ENCODE data around the gene TSPAN9.

DNA sequence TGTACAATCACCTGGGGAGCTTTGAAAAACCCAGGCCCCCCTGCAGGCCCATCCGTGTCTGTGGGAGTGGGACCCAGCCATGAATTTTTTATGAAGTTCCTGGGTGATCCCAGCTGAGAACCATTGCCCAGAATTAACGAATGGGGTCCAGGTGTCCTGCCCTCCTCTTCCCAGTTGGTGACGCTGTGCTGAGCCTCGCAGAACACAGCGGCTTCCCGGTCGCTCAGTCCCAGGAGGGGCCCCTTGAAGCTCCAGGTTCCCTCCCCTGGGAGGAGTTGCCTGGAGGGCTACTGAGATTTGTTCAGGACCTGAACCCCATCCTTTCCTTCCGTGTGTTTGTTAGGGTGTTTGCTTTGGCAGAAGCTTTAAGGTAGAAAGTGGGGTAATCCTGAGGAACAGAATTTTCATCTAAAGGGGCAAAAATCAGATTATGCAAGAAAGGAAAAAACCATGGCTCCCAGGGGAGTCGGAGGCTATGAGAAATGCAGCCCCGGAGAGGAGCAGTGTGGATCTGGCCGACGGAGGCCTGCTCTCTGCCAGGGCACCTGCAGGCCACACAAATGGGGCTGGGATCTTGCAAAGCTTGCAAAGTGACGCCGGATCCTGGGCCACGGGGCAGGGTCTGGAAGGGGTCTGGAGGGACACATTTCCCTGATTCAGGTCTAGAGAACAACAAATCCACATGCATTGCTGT, 249.1 kb downstream of the TSPAN9 start:
- TF ChIP-seq, protein P1, sequence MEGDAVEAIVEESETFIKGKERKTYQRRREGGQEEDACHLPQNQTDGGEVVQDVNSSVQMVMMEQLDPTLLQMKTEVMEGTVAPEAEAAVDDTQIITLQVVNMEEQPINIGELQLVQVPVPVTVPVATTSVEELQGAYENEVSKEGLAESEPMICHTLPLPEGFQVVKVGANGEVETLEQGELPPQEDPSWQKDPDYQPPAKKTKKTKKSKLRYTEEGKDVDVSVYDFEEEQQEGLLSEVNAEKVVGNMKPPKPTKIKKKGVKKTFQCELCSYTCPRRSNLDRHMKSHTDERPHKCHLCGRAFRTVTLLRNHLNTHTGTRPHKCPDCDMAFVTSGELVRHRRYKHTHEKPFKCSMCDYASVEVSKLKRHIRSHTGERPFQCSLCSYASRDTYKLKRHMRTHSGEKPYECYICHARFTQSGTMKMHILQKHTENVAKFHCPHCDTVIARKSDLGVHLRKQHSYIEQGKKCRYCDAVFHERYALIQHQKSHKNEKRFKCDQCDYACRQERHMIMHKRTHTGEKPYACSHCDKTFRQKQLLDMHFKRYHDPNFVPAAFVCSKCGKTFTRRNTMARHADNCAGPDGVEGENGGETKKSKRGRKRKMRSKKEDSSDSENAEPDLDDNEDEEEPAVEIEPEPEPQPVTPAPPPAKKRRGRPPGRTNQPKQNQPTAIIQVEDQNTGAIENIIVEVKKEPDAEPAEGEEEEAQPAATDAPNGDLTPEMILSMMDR (IDR thresholded peaks at IDR 0.05): no peak
- TF ChIP-seq EP300 (IDR thresholded peaks at IDR 0.05) (no peak), POLR2AphosphoS5 (IDR thresholded peaks at IDR 0.05) (no peak), POLR2A (IDR thresholded peaks at IDR 0.05) (no peak)

All from suprapubic skin (tissue), 4 donors.